Measurements from ENCODE around the gene CREBBP. TPM values are rescaled to one million over a fixed set of nuclear protein-coding genes. Genes with fewer than 3 reads are reported as not detected.
"Not testable (repeated sequence)": the region's sequence is repeated elsewhere in the genome, so short reads cannot be mapped to it uniquely, and the experiment has no call there.

Gene CREBBP
- total RNA-seq, 2 experiments from 2014 or later = 145 to 152 TPM

DNA sequence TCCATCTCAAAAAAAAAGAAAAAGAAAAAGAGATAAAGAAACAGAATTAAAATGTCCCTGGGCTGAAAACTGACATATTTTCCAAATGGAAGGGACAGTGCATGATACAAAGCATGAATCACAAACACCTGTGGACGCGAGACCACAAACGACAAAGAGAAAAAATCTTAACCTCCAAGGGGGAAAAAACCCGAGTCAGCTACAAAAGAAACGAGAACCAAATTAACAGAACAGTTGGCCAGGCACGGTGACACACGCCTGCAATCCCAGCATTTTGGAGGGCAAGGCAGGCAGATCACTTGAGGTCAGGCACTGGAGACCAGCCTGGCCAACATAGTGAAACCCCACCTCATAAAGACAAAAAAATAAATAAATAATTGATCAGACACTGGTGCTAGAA is 165.1 kb downstream of the CREBBP start:
- H3K27me3 Mint-ChIP-seq = no peaks in the 10 kb centered on the region
- Histone ChIP-seq H3K27ac (ENCODE audit: low read depth in 1 of 2, low read length in 2 of 2) (no peak overlapping the region), H3K9me3 (ENCODE audit: control insufficient read depth in 1 of 2, insufficient read depth in 1 of 2, low read length in 2 of 2) (no peaks in the 10 kb centered on the region), H3K36me3 (ENCODE audit: insufficient read depth, low read length) (peaks cover 14% of the 10 kb centered on the region), H3K4me3 (ENCODE audit: low read length) (no peak overlapping the region), H3K27me3 (ENCODE audit: control insufficient read depth in 1 of 2, insufficient read depth in 2 of 2, low read length in 2 of 2) (no peaks in the 10 kb centered on the region), H3K4me1 (ENCODE audit: insufficient read depth, low read length) (peaks cover 34% of the 10 kb centered on the region)
- DNase-seq (no peak), ATAC-seq (ENCODE audit: poor library complexity) (no peak)
- H3K27ac Mint-ChIP-seq = peak overlapping the region; percentile 72
- ChIA-PET CTCF (interaction anchor here (0.6 kb wide), 1 partner anchor 974 kb away, joined by 3 read pairs; no protein-coding TSS in a partner anchor), POLR2A (no interaction called here)
- no peaks in the 10 kb centered on the region for H3K9me3 Mint-ChIP-seq
- peaks cover 18% of the 10 kb centered on the region for H3K36me3 Mint-ChIP-seq (ENCODE audit: low read depth)
- TF ChIP-seq, protein P1, sequence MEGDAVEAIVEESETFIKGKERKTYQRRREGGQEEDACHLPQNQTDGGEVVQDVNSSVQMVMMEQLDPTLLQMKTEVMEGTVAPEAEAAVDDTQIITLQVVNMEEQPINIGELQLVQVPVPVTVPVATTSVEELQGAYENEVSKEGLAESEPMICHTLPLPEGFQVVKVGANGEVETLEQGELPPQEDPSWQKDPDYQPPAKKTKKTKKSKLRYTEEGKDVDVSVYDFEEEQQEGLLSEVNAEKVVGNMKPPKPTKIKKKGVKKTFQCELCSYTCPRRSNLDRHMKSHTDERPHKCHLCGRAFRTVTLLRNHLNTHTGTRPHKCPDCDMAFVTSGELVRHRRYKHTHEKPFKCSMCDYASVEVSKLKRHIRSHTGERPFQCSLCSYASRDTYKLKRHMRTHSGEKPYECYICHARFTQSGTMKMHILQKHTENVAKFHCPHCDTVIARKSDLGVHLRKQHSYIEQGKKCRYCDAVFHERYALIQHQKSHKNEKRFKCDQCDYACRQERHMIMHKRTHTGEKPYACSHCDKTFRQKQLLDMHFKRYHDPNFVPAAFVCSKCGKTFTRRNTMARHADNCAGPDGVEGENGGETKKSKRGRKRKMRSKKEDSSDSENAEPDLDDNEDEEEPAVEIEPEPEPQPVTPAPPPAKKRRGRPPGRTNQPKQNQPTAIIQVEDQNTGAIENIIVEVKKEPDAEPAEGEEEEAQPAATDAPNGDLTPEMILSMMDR (IDR thresholded peaks at IDR 0.05) = no peak
- H3K4me3 Mint-ChIP-seq = peak overlapping the region; percentile 45
- H3K4me1 Mint-ChIP-seq (ENCODE audit: low read depth) = peaks cover 31% of the 10 kb centered on the region
- intact Hi-C loops (cut with DNase I, micrococcal nuclease) = loop anchor here in 1 of 2 experiments (5.0 to 10.0 kb wide), 2 partner anchors 103 to 539 kb away; partner anchors contain the start of gene SLX4

- H3K27ac ChIP-seq (ENCODE audit: low read depth in 1 of 2, low read length in 2 of 2); H3K27me3 Mint-ChIP-seq; H3K4me3 ChIP-seq (ENCODE audit: low read length); POLR2A ChIA-PET; H3K27me3 ChIP-seq (ENCODE audit: control insufficient read depth in 1 of 2, insufficient read depth in 2 of 2, low read length in 2 of 2); H3K9me3 ChIP-seq (ENCODE audit: control insufficient read depth in 1 of 2, insufficient read depth in 1 of 2, low read length in 2 of 2); DNase-seq; CTCF ChIA-PET; ATAC-seq (ENCODE audit: poor library complexity); H3K9me3 Mint-ChIP-seq: not testable (repeated sequence)
- Mint-ChIP-seq H3K4me1 (ENCODE audit: low read depth) (peaks cover 35% of the 10 kb centered on the region), H3K27ac (peak overlapping the region; percentile 72), H3K4me3 (peak overlapping the region; percentile 30), H3K36me3 (ENCODE audit: low read depth) (peaks cover 23% of the 10 kb centered on the region)
- Histone ChIP-seq H3K36me3 (ENCODE audit: insufficient read depth, low read length) (peaks cover 17% of the 10 kb centered on the region), H3K4me1 (ENCODE audit: insufficient read depth, low read length) (peaks cover 34% of the 10 kb centered on the region)
- intact Hi-C loops (cut with DNase I, micrococcal nuclease) = loop anchor here in 1 of 2 experiments (10.0 kb wide), 1 partner anchor 540 kb away; no protein-coding TSS in a partner anchor
These were observed 166.1 kb downstream of the CREBBP start for GRCh38 chr16:3714378-3714777.

DNA sequence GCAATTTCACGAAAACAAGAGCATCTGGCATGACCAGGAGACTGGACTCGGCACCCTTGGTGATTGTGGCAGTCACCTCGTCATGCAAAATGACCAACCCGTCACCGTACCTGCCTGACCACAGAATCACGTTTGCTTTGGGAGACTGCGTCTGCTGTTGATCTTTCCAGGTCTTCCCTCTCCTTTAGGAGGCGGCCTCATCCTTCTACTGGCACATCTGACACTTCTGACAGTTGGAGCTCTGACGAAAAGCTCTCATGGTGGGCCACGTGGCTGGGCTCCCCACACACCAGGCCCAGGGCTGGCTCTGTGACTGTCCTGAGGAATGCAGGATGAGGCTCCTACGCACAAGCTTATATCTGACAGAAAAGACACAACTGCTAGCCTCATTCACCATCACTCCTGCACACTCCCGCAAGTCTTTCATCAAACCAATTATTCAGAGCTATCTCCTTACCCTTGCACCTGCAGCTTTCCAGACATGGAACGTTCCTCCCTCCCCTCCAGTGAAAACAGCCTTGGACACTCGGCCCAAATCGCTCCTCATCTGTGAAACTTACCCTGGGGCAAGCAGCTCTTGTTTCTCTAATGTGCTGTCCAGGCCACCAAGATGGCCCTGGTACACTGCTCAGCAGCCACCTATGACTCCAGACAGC is 166.8 kb downstream of the CREBBP start:
- intact Hi-C loops (cut with DNase I, micrococcal nuclease) = loop anchor here in 1 of 2 experiments (10.0 kb wide), 1 partner anchor 541 kb away; no protein-coding TSS in a partner anchor
- ATAC-seq (ENCODE audit: poor library complexity) = no peak
- Histone ChIP-seq H3K27ac (ENCODE audit: low read depth in 1 of 2, low read length in 2 of 2) (no peak overlapping the region), H3K36me3 (ENCODE audit: insufficient read depth, low read length) (peaks cover 17% of the 10 kb centered on the region), H3K4me3 (ENCODE audit: low read length) (no peak overlapping the region), H3K27me3 (ENCODE audit: control insufficient read depth in 1 of 2, insufficient read depth in 2 of 2, low read length in 2 of 2) (no peaks in the 10 kb centered on the region), H3K4me1 (ENCODE audit: insufficient read depth, low read length) (peaks cover 34% of the 10 kb centered on the region), H3K9me3 (ENCODE audit: control insufficient read depth in 1 of 2, insufficient read depth in 1 of 2, low read length in 2 of 2) (no peaks in the 10 kb centered on the region)
- Mint-ChIP-seq H3K27ac (no peak overlapping the region), H3K4me1 (ENCODE audit: low read depth) (peaks cover 35% of the 10 kb centered on the region), H3K36me3 (ENCODE audit: low read depth) (peaks cover 23% of the 10 kb centered on the region), H3K27me3 (no peaks in the 10 kb centered on the region), H3K9me3 (no peaks in the 10 kb centered on the region), H3K4me3 (peak overlapping the region; percentile 46)
- TF ChIP-seq, protein P1 (IDR thresholded peaks at IDR 0.05) = no peak
- DNase-seq = no peak
- ChIA-PET CTCF (no interaction called here), POLR2A (no interaction called here)

All from CD4-positive, alpha-beta T cell (primary cell).